ENCODE measurements around the gene CDH13.

CDH13 gene

DNA sequence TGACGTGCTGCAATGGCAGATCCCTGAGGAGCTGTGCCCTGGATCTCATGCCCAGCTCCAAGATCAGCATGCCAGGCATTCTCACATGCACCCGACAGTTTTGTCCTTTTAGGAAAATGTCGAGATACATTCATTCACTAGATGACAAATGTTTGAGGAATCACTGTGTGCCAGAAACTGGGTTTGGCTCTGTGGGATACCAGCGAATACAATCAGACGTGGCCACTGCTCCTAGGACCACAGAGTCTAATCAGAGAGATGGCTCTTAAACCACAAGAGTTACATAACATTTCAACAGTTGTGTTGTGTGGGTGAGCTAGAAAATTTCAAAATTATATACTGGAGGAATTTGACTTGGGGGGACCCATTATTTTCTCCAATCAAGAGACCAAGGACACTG, 579.7 kb downstream of the CDH13 start:
- Histone ChIP-seq H3K27me3 (replicated peaks; ENCODE audit: control insufficient read depth, insufficient read depth, low read length) (no peaks in the 10 kb centered on the region), H3K4me3 (replicated peaks; ENCODE audit: low read depth, low read length) (no peak overlapping the region), H3K36me3 (ENCODE audit: control insufficient read depth, insufficient read depth, low read length) (no peaks in the 10 kb centered on the region)
- no peak for DNase-seq (ENCODE audit: extremely low read depth, insufficient read length)
- TF ChIP-seq CTCF (IDR thresholded peaks at IDR 0.05; ENCODE audit: insufficient read depth, low read length, poor library complexity, severe bottlenecking): no peak

- Histone ChIP-seq H3K4me3 (replicated peaks; ENCODE audit: low read depth, low read length) (no peak overlapping the region), H3K36me3 (ENCODE audit: control insufficient read depth, insufficient read depth, low read length) (no peaks in the 10 kb centered on the region), H3K27me3 (replicated peaks; ENCODE audit: control insufficient read depth, insufficient read depth, low read length) (no peaks in the 10 kb centered on the region)
- TF ChIP-seq CTCF (IDR thresholded peaks at IDR 0.05; ENCODE audit: insufficient read depth, low read length, poor library complexity, severe bottlenecking): no peak
- DNase-seq (ENCODE audit: extremely low read depth, insufficient read length): no peak
These were observed 584.9 kb downstream of the CDH13 start for GRCh38 chr16:83211711-83212110.

- DNase-seq (ENCODE audit: extremely low read depth, insufficient read length): no peak
- Histone ChIP-seq H3K4me3 (replicated peaks; ENCODE audit: low read depth, low read length) (no peak overlapping the region), H3K36me3 (ENCODE audit: control insufficient read depth, insufficient read depth, low read length) (no peaks in the 10 kb centered on the region), H3K27me3 (replicated peaks; ENCODE audit: control insufficient read depth, insufficient read depth, low read length) (no peaks in the 10 kb centered on the region)
- no peak for TF ChIP-seq CTCF (IDR thresholded peaks at IDR 0.05; ENCODE audit: insufficient read depth, low read length, poor library complexity, severe bottlenecking)
These were observed 585.6 kb downstream of the CDH13 start for GRCh38 chr16:83212301-83212841.

DNA sequence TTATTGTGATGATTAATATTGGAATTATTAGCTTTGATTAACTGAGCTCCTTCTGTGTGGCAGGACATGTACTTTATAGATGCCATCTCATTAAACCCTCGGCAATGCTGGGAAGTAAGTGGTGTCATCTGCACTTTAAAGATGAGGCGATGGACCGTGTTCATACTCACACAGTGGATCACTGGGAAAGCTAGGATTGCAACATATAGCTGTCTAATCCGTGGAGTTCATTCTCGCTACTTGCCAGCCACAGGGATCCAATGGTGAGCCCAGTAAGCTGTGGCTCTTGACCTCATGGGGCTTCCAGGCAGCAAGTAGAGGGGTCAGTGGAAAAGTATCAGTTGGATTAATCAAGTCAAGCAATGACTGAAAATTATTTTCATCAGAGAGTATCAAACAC, 587.9 kb downstream of the CDH13 start:
- no peak for DNase-seq (ENCODE audit: extremely low read depth, insufficient read length)
- H3K27me3 ChIP-seq (replicated peaks; ENCODE audit: control insufficient read depth, insufficient read depth, low read length): no peaks in the 10 kb centered on the region
- no peak overlapping the region for H3K4me3 ChIP-seq (replicated peaks; ENCODE audit: low read depth, low read length)
- TF ChIP-seq CTCF (IDR thresholded peaks at IDR 0.05; ENCODE audit: insufficient read depth, low read length, poor library complexity, severe bottlenecking): no peak
- H3K36me3 ChIP-seq (ENCODE audit: control insufficient read depth, insufficient read depth, low read length): no peaks in the 10 kb centered on the region

- DNase-seq (ENCODE audit: extremely low read depth, insufficient read length): peak; percentile 13
- peak; percentile 91 for TF ChIP-seq CTCF (IDR thresholded peaks at IDR 0.05; ENCODE audit: insufficient read depth, low read length, poor library complexity, severe bottlenecking)
- Histone ChIP-seq H3K36me3 (ENCODE audit: control insufficient read depth, insufficient read depth, low read length) (no peaks in the 10 kb centered on the region), H3K27me3 (replicated peaks; ENCODE audit: control insufficient read depth, insufficient read depth, low read length) (no peaks in the 10 kb centered on the region), H3K4me3 (replicated peaks; ENCODE audit: low read depth, low read length) (no peak overlapping the region)
These were observed 588.7 kb downstream of the CDH13 start for GRCh38 chr16:83215406-83216001.

GRCh38 chr16:83219285-83219684, 592.5 kb downstream of the CDH13 start:
- Histone ChIP-seq H3K4me3 (replicated peaks; ENCODE audit: low read depth, low read length) (no peak overlapping the region), H3K36me3 (ENCODE audit: control insufficient read depth, insufficient read depth, low read length) (no peaks in the 10 kb centered on the region), H3K27me3 (replicated peaks; ENCODE audit: control insufficient read depth, insufficient read depth, low read length) (no peaks in the 10 kb centered on the region)
- DNase-seq (ENCODE audit: extremely low read depth, insufficient read length): no peak
- TF ChIP-seq CTCF (IDR thresholded peaks at IDR 0.05; ENCODE audit: insufficient read depth, low read length, poor library complexity, severe bottlenecking): no peak
